Endodermal cell (in vitro differentiated cells): ENCODE results near the gene ADGRB2. TPM values are rescaled to one million over a fixed set of nuclear protein-coding genes. Genes with fewer than 3 reads are reported as not detected.

Source experiments
- DNase-seq: peaks from one replicate; pipeline ENCODE4 v3.0.0-alpha.2; 2017
- H3K27ac ChIP-seq: 2 replicates; pipeline ENCODE4 v1.5.1; 2013; ENCODE audit warnings: mild to moderate bottlenecking, low read depth, low read length, moderate library complexity
- H3K27me3 ChIP-seq: 2 replicates; pipeline ENCODE4 v1.6.1; 2013; ENCODE audit warnings: mild to moderate bottlenecking, low read length, moderate library complexity; ENCODE audit not compliant: insufficient read depth, control insufficient read depth, poor library complexity, severe bottlenecking
- H3K36me3 ChIP-seq: 2 replicates; pipeline ENCODE4 v1.7.0; 2013; ENCODE audit warnings: mild to moderate bottlenecking, low read length, moderate library complexity; ENCODE audit not compliant: control insufficient read depth, insufficient read depth
- H3K4me1 ChIP-seq: one replicate; pipeline ENCODE4 v1.7.0; 2013; ENCODE audit warnings: low read length; ENCODE audit not compliant: control insufficient read depth, insufficient read depth
- H3K4me3 ChIP-seq: 2 replicates; pipeline ENCODE4 v1.5.1; 2013; ENCODE audit warnings: mild to moderate bottlenecking, low read length, moderate library complexity
- H3K9ac ChIP-seq: 2 replicates; pipeline ENCODE4 v1.6.1; 2013; ENCODE audit warnings: mild to moderate bottlenecking, low read length, moderate library complexity; ENCODE audit not compliant: poor library complexity, severe bottlenecking; ENCODE audit errors: extremely low read depth
- H3K9me3 ChIP-seq: 2 replicates; pipeline ENCODE4 v1.6.1; 2013; ENCODE audit warnings: mild to moderate bottlenecking, low read length, moderate library complexity; ENCODE audit not compliant: control insufficient read depth
- H3K27ac Mint-ChIP-seq: 2 replicates; pipeline ENCODE4 v1.8.0; 2020; ENCODE audit warnings: mixed read lengths
- H3K27me3 Mint-ChIP-seq: 2 replicates; pipeline ENCODE4 v1.8.0; 2021; ENCODE audit warnings: mild to moderate bottlenecking, mixed read lengths; ENCODE audit not compliant: insufficient read depth
- H3K36me3 Mint-ChIP-seq: 2 replicates; pipeline ENCODE4 v1.8.0; 2020; ENCODE audit warnings: low read depth, mixed read lengths
- H3K4me1 Mint-ChIP-seq: 2 replicates; pipeline ENCODE4 v1.8.0; 2020; ENCODE audit warnings: mixed read lengths
- H3K4me3 Mint-ChIP-seq: 2 replicates; pipeline ENCODE4 v1.8.0; 2020; ENCODE audit warnings: mild to moderate bottlenecking, moderate library complexity, mixed read lengths
- H3K9me3 Mint-ChIP-seq: 2 replicates; pipeline ENCODE4 v1.8.0; 2020; ENCODE audit warnings: mild to moderate bottlenecking, mixed read lengths
- WGBS, 2 experiments: methylation state at CpG; one replicate each; pipeline versions ENCODE4 v1.1.5 to v1.1.7; 2013; ENCODE audit warnings: missing lambda C conversion rate in 2 of 2, mixed read lengths in 1 of 2; ENCODE audit not compliant: insufficient coverage in 1 of 2, insufficient read length in 1 of 2; 5-methylcytosine and 5-hydroxymethylcytosine counted together
- total RNA-seq, 2 donors: library from RNA; stranded (reverse); fragmentation: NEBNext Ultra II Directional in 1 of 2; extraction: Animal tissue kit (Norgen Biotek cat#: 25700) in 1 of 2; gene quantifications; 2 replicates in 1 of 2; 3 replicates in 1 of 2; pipeline ENCODE4 v1.2.1, GENCODE V29; 2021
- TF ChIP-seq, protein P1 (sequence below): fragments of 200-600 bp; sonication (generic); conservative IDR thresholded peaks from 2 replicates; pipeline ENCODE4 v1.5.0; 2021; ENCODE audit warnings: antibody characterized with exemption, mild to moderate bottlenecking

The ADGRB2 gene
- total RNA-seq, 2 donors from 2014 or later, result 13.1 to 22.7 TPM

- H3K27ac ChIP-seq, result no peak overlapping the region
- H3K9ac ChIP-seq, result no peak overlapping the region
- H3K4me3 Mint-ChIP-seq, result no peak overlapping the region
- no peaks in the 10 kb centered on the region for H3K9me3 Mint-ChIP-seq
- no peaks in the 10 kb centered on the region for H3K27me3 Mint-ChIP-seq
- H3K9me3 ChIP-seq, result no peaks in the 10 kb centered on the region
- no peak for DNase-seq
- 90 to 96% methylated on average over 14 to 23 of the region's 23 CpGs for WGBS, 2 experiments
- TF ChIP-seq, protein P1, sequence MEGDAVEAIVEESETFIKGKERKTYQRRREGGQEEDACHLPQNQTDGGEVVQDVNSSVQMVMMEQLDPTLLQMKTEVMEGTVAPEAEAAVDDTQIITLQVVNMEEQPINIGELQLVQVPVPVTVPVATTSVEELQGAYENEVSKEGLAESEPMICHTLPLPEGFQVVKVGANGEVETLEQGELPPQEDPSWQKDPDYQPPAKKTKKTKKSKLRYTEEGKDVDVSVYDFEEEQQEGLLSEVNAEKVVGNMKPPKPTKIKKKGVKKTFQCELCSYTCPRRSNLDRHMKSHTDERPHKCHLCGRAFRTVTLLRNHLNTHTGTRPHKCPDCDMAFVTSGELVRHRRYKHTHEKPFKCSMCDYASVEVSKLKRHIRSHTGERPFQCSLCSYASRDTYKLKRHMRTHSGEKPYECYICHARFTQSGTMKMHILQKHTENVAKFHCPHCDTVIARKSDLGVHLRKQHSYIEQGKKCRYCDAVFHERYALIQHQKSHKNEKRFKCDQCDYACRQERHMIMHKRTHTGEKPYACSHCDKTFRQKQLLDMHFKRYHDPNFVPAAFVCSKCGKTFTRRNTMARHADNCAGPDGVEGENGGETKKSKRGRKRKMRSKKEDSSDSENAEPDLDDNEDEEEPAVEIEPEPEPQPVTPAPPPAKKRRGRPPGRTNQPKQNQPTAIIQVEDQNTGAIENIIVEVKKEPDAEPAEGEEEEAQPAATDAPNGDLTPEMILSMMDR, result peak; percentile 20
- H3K27ac Mint-ChIP-seq, result no peak overlapping the region
- no peaks in the 10 kb centered on the region for H3K36me3 Mint-ChIP-seq
- peaks cover 6% of the 10 kb centered on the region for H3K4me1 ChIP-seq
- H3K4me3 ChIP-seq, result no peak overlapping the region
- peaks cover 1% of the 10 kb centered on the region for H3K4me1 Mint-ChIP-seq
- H3K36me3 ChIP-seq, result no peaks in the 10 kb centered on the region
- no peaks in the 10 kb centered on the region for H3K27me3 ChIP-seq
These were observed 84.4 kb downstream of the ADGRB2 start for GRCh38 chr1:31679676-31680230.

- no peak for DNase-seq
- Mint-ChIP-seq H3K4me3 (no peak overlapping the region), H3K36me3 (no peaks in the 10 kb centered on the region), H3K27ac (no peak overlapping the region), H3K4me1 (peaks cover 1% of the 10 kb centered on the region), H3K9me3 (no peaks in the 10 kb centered on the region), H3K27me3 (no peaks in the 10 kb centered on the region)
- Histone ChIP-seq H3K4me1 (peaks cover 6% of the 10 kb centered on the region), H3K9ac (no peak overlapping the region), H3K27me3 (no peaks in the 10 kb centered on the region), H3K27ac (no peak overlapping the region), H3K9me3 (no peaks in the 10 kb centered on the region), H3K4me3 (no peak overlapping the region), H3K36me3 (no peaks in the 10 kb centered on the region)
- TF ChIP-seq, protein P1, result no peak
- 35 to 45% methylated on average over 2 of the region's 2 CpGs for WGBS, 2 experiments
These were observed 85.0 kb downstream of the ADGRB2 start for GRCh38 chr1:31679091-31679490.

GRCh38 chr1:31678681-31679080, 85.5 kb downstream of the ADGRB2 start:
- peaks cover 1% of the 10 kb centered on the region for H3K4me1 Mint-ChIP-seq
- TF ChIP-seq, protein P1, result no peak
- no peaks in the 10 kb centered on the region for H3K9me3 Mint-ChIP-seq
- H3K9ac ChIP-seq, result no peak overlapping the region
- H3K27ac ChIP-seq, result no peak overlapping the region
- H3K36me3 ChIP-seq, result no peaks in the 10 kb centered on the region
- H3K9me3 ChIP-seq, result no peaks in the 10 kb centered on the region
- no peaks in the 10 kb centered on the region for H3K27me3 Mint-ChIP-seq
- H3K4me3 Mint-ChIP-seq, result no peak overlapping the region
- no peak for DNase-seq
- H3K36me3 Mint-ChIP-seq, result no peaks in the 10 kb centered on the region
- WGBS, 2 experiments, result 93 to 100% methylated on average over 3 to 4 of the region's 4 CpGs
- peaks cover 6% of the 10 kb centered on the region for H3K4me1 ChIP-seq
- H3K4me3 ChIP-seq, result no peak overlapping the region
- no peaks in the 10 kb centered on the region for H3K27me3 ChIP-seq
- H3K27ac Mint-ChIP-seq, result no peak overlapping the region
